ENCODE results near the gene ABTB2.

ABTB2 gene

GRCh38 chr11:34238966-34239365 lies 118.8 kb downstream of the ABTB2 start:
- H3K4me3 ChIP-seq (ENCODE audit: control insufficient read depth, low read depth, low read length) = no peak overlapping the region
- DNase-seq (ENCODE audit: low read depth) = no peak
- no peak for TF ChIP-seq CTCF (conservative IDR thresholded peaks at IDR 0.05; ENCODE audit: control insufficient read depth, insufficient read depth, low read depth, low read length)

GRCh38 chr11:34238533-34238932 lies 119.3 kb downstream of the ABTB2 start:
- DNase-seq (ENCODE audit: low read depth) = peak; percentile 63
- H3K4me3 ChIP-seq (ENCODE audit: control insufficient read depth, low read depth, low read length) = no peak overlapping the region
- TF ChIP-seq CTCF (conservative IDR thresholded peaks at IDR 0.05; ENCODE audit: control insufficient read depth, insufficient read depth, low read depth, low read length) = no peak

DNA sequence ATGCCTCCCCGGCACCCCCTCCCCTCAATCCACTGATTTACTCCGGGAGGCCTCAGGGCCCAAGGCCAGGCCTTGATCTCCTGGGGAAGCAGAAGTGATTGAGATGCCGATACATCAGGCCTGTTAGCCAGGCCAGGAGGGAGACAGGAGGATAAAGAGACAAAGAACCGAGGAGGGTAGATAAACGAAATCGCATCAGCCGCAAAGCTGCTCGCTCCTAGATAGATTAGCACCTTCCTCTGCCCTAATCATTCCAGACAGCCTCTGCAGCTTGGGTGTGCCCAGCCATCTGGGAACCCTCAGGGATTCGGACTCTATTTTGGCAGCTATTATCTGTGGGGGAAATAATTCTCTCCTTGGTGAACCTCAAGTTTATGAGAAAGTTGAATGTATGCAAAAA lies 121.2 kb downstream of the ABTB2 start:
- DNase-seq (ENCODE audit: low read depth) = no peak
- H3K4me3 ChIP-seq (ENCODE audit: control insufficient read depth, low read depth, low read length) = no peak overlapping the region
- no peak for TF ChIP-seq CTCF (conservative IDR thresholded peaks at IDR 0.05; ENCODE audit: control insufficient read depth, insufficient read depth, low read depth, low read length)

DNA sequence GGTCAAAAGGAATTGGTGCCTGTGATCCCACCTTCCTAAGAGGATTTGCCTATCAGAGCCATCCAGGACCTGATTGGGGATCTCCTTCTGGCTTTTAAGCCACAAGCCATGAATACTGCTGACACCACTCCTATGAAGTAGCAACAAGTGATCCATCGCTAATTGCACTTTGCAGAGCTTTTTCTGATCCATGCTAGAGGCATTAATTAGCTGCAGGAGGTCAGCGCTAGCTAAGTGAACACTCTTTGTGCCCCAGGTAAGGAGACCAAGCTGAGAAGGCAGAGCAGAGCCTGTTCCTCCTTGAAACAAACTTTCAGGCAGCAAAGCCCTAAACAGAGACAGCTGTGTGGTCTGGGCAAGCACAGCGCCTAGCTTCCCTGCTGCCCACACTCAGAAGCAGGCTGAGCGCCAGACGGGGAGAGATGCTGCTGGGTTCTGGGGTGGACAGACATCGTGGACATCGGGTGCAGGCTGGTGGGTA lies 122.2 kb downstream of the ABTB2 start:
- no peak for DNase-seq (ENCODE audit: low read depth)
- no peak overlapping the region for H3K4me3 ChIP-seq (ENCODE audit: control insufficient read depth, low read depth, low read length)
- TF ChIP-seq CTCF (conservative IDR thresholded peaks at IDR 0.05; ENCODE audit: control insufficient read depth, insufficient read depth, low read depth, low read length) = no peak

- no peak overlapping the region for H3K4me3 ChIP-seq (ENCODE audit: control insufficient read depth, low read depth, low read length)
- TF ChIP-seq CTCF (conservative IDR thresholded peaks at IDR 0.05; ENCODE audit: control insufficient read depth, insufficient read depth, low read depth, low read length) = no peak
- no peak for DNase-seq (ENCODE audit: low read depth)
Measured at GRCh38 chr11:34235189-34235588, 122.6 kb downstream of the ABTB2 start.

GRCh38 chr11:34234086-34234740 lies 123.6 kb downstream of the ABTB2 start:
- no peak for TF ChIP-seq CTCF (conservative IDR thresholded peaks at IDR 0.05; ENCODE audit: control insufficient read depth, insufficient read depth, low read depth, low read length)
- H3K4me3 ChIP-seq (ENCODE audit: control insufficient read depth, low read depth, low read length) = no peak overlapping the region
- peak; percentile 35 for DNase-seq (ENCODE audit: low read depth)
